Measurements from ENCODE around the gene SLC25A17. TPM values are rescaled to one million over a fixed set of nuclear protein-coding genes. Genes with fewer than 3 reads are reported as not detected.
"Not testable (repeated sequence)": the region's sequence is repeated elsewhere in the genome, so short reads cannot be mapped to it uniquely, and the experiment has no call there.

SLC25A17 gene
- total RNA-seq, 2 donors from 2014 or later, result 6.9 to 9.0 TPM

GRCh38 chr22:40739721-40740120, 79.4 kb downstream of the SLC25A17 start:
- H3K4me1 Mint-ChIP-seq, result no peaks in the 10 kb centered on the region
- DNase-seq, result no peak
- H3K27me3 Mint-ChIP-seq, result no peaks in the 10 kb centered on the region
- ATAC-seq, result no peak
- no peak overlapping the region for H3K4me3 Mint-ChIP-seq
- no peaks in the 10 kb centered on the region for H3K36me3 Mint-ChIP-seq (ENCODE audit: low read depth)
- H3K27ac Mint-ChIP-seq, result no peak overlapping the region
- no peaks in the 10 kb centered on the region for H3K9me3 ChIP-seq (ENCODE audit: control insufficient read depth, low read length, poor library complexity, severe bottlenecking)

- no peaks in the 10 kb centered on the region for H3K9me3 ChIP-seq (ENCODE audit: control insufficient read depth, low read length, poor library complexity, severe bottlenecking)
- DNase-seq (no peak), ATAC-seq (no peak)
- Mint-ChIP-seq H3K4me1 (peaks cover 19% of the 10 kb centered on the region), H3K27ac (no peak overlapping the region), H3K27me3 (no peaks in the 10 kb centered on the region), H3K36me3 (ENCODE audit: low read depth) (peaks cover 3% of the 10 kb centered on the region), H3K4me3 (no peak overlapping the region)
Observed at GRCh38 chr22:40733919-40734318, 85.2 kb downstream of the SLC25A17 start.

- H3K4me1 Mint-ChIP-seq, result peaks cover 24% of the 10 kb centered on the region
- ATAC-seq (no peak), DNase-seq (no peak)
- H3K4me3 Mint-ChIP-seq, result peak overlapping the region; percentile 75
- no peaks in the 10 kb centered on the region for H3K27me3 Mint-ChIP-seq
- no peaks in the 10 kb centered on the region for H3K9me3 ChIP-seq (ENCODE audit: control insufficient read depth, low read length, poor library complexity, severe bottlenecking)
- H3K27ac Mint-ChIP-seq, result peak overlapping the region; percentile 97
- H3K36me3 Mint-ChIP-seq (ENCODE audit: low read depth), result peaks cover 3% of the 10 kb centered on the region
Observed at GRCh38 chr22:40732999-40733292, 86.2 kb downstream of the SLC25A17 start.

GRCh38 chr22:40729284-40729683, 89.9 kb downstream of the SLC25A17 start:
- peak overlapping the region; percentile 80 for H3K4me3 Mint-ChIP-seq
- peaks cover 35% of the 10 kb centered on the region for H3K4me1 Mint-ChIP-seq
- no peak for ATAC-seq
- no peak for DNase-seq
- no peaks in the 10 kb centered on the region for H3K27me3 Mint-ChIP-seq
- peaks cover 6% of the 10 kb centered on the region for H3K36me3 Mint-ChIP-seq (ENCODE audit: low read depth)
- peak overlapping the region; percentile 97 for H3K27ac Mint-ChIP-seq
- H3K9me3 ChIP-seq (ENCODE audit: control insufficient read depth, low read length, poor library complexity, severe bottlenecking), result no peaks in the 10 kb centered on the region

DNA sequence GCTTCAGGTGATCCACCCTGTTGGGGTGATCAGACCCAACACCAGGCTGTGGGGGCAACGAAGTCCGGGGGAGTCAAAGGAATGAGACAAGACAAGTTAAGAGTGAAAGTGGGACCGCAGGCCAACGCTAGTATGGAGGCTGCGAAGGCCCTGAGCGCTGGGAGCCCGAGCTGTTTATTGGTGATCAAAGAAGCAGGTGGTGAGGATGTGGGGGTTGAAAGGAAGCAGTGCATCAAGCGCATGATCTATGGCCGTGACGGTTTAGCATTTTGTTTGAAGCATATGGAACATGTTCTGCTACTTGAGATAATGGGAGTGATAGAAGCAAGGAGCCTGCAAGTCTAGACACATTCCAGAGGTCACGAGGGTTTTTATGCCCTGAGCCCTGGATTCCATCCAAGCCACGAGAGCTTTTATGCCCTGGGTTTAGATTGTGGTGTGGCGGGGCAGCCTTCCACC, 90.4 kb downstream of the SLC25A17 start:
- H3K9me3 ChIP-seq (ENCODE audit: control insufficient read depth, low read length, poor library complexity, severe bottlenecking), result no peaks in the 10 kb centered on the region
- H3K4me3 Mint-ChIP-seq, result peak overlapping the region; percentile 80
- DNase-seq, result peak in 2 of 3 donors; percentile 18 to 45
- H3K4me1 Mint-ChIP-seq, result peaks cover 35% of the 10 kb centered on the region
- peak overlapping the region; percentile 97 for H3K27ac Mint-ChIP-seq
- H3K27me3 Mint-ChIP-seq, result no peaks in the 10 kb centered on the region
- ATAC-seq, result peak; percentile 67
- peaks cover 6% of the 10 kb centered on the region for H3K36me3 Mint-ChIP-seq (ENCODE audit: low read depth)

DNA sequence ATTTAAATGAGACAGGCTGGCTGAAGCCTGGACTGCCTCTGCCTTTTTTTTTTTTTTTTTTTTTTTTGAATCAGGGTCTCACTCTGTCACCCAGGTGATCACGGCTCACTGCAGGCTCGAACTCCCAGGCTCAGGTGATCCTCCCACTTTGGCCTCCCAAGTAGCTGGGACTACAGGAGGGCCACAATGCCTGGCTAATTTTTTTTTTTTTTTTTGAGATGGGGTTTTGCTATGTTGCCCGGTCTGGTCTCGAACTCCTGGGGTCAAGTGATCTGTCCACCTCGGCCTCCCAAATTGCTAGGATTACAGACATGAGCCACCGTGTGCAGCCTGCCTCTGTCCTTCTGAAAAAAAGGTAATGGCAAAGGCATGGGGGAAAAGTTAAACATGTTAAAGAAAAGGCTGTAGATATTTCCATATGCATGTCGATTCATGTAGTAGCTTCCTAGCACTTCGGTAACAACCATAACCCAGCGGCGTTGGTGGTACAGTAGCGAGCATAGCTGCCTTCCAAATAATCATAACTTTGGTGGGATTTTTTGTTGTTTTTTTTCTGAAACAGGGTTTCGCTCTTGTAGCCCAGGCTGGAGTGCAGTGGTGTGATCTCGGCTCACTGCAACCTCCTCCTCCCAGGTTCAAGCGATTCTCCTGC, 91.1 kb downstream of the SLC25A17 start:
- Mint-ChIP-seq H3K4me3 (peak overlapping the region; percentile 80), H3K27me3 (no peaks in the 10 kb centered on the region), H3K36me3 (ENCODE audit: low read depth) (peaks cover 7% of the 10 kb centered on the region), H3K4me1 (peaks cover 40% of the 10 kb centered on the region), H3K27ac (peak overlapping the region; percentile 97)
- no peaks in the 10 kb centered on the region for H3K9me3 ChIP-seq (ENCODE audit: control insufficient read depth, low read length, poor library complexity, severe bottlenecking)
- no peak for ATAC-seq
- no peak for DNase-seq

GRCh38 chr22:40727070-40727963, 91.8 kb downstream of the SLC25A17 start:
- Mint-ChIP-seq H3K27ac (peak overlapping the region; percentile 97), H3K36me3 (ENCODE audit: low read depth) (peaks cover 7% of the 10 kb centered on the region), H3K4me1 (peaks cover 32% of the 10 kb centered on the region), H3K27me3 (no peaks in the 10 kb centered on the region), H3K4me3 (peak overlapping the region; percentile 67)
- no peak for ATAC-seq
- H3K9me3 ChIP-seq (ENCODE audit: control insufficient read depth, low read length, poor library complexity, severe bottlenecking), result no peaks in the 10 kb centered on the region
- no peak for DNase-seq

- no peaks in the 10 kb centered on the region for H3K27me3 Mint-ChIP-seq
- peak overlapping the region; percentile 71 for H3K4me3 Mint-ChIP-seq
- H3K9me3 ChIP-seq (ENCODE audit: control insufficient read depth, low read length, poor library complexity, severe bottlenecking), result no peaks in the 10 kb centered on the region
- peaks cover 27% of the 10 kb centered on the region for H3K4me1 Mint-ChIP-seq
- DNase-seq (no peak), ATAC-seq (peak; percentile 60)
- peak overlapping the region; percentile 97 for H3K27ac Mint-ChIP-seq
- peaks cover 7% of the 10 kb centered on the region for H3K36me3 Mint-ChIP-seq (ENCODE audit: low read depth)
Observed at GRCh38 chr22:40726514-40726913, 92.6 kb downstream of the SLC25A17 start.

DNA sequence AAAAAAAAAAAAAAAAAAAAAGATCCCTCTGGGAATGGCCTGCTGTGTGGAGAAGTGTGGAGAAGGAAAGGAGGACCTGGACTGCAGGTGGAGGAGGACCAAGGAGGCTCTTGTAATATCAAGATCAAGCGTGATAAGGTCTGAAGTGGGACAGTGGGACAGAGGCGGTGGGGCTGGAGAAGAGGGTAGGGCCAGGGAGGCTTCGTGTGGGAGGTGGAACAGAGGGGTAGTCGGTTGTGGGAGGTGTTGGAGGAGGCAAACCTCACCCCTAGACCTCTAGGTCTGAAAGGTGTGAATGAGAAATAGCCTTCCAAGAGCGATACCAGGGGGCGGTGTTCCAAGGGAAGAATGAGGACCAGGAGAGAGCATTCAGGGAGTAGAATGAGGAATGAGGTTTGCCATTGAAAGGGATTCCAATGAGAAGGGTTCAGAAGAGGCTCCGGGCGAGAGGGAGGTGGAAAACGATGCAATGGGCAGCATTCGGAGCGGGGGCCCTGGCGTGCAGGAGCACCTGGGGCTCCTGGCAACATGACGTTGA, 95.7 kb downstream of the SLC25A17 start:
- Mint-ChIP-seq H3K27ac (no peak overlapping the region), H3K27me3 (no peaks in the 10 kb centered on the region), H3K4me3 (no peak overlapping the region), H3K36me3 (ENCODE audit: low read depth) (peaks cover 5% of the 10 kb centered on the region), H3K4me1 (peaks cover 20% of the 10 kb centered on the region)
- H3K9me3 ChIP-seq (ENCODE audit: control insufficient read depth, low read length, poor library complexity, severe bottlenecking), result no peaks in the 10 kb centered on the region
- ATAC-seq (no peak), DNase-seq (no peak)

DNA sequence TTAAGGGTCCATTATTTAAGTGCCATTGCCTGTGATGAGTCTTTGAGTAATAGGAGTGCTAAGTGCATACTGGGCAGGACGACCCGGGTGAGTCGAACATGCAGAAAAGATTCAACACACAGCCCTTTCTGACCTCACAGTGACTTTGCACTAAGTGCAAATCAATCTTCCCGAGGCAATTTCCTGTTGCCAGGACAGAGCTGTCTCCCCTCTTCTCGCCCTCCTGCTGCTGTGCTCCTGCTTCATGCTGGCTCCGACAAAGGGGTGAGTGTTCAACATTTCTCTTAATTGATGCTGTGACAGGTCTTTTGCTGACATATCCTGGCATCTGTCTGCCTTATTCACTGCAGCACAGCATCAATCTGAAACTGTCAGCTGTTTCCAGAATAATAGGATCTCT, 97.9 kb downstream of the SLC25A17 start:
- no peak for DNase-seq
- no peaks in the 10 kb centered on the region for H3K27me3 Mint-ChIP-seq
- peaks cover 11% of the 10 kb centered on the region for H3K4me1 Mint-ChIP-seq
- no peak overlapping the region for H3K27ac Mint-ChIP-seq
- no peak overlapping the region for H3K4me3 Mint-ChIP-seq
- H3K9me3 ChIP-seq (ENCODE audit: control insufficient read depth, low read length, poor library complexity, severe bottlenecking), result no peaks in the 10 kb centered on the region
- H3K36me3 Mint-ChIP-seq (ENCODE audit: low read depth), result peaks cover 2% of the 10 kb centered on the region
- no peak for ATAC-seq

DNA sequence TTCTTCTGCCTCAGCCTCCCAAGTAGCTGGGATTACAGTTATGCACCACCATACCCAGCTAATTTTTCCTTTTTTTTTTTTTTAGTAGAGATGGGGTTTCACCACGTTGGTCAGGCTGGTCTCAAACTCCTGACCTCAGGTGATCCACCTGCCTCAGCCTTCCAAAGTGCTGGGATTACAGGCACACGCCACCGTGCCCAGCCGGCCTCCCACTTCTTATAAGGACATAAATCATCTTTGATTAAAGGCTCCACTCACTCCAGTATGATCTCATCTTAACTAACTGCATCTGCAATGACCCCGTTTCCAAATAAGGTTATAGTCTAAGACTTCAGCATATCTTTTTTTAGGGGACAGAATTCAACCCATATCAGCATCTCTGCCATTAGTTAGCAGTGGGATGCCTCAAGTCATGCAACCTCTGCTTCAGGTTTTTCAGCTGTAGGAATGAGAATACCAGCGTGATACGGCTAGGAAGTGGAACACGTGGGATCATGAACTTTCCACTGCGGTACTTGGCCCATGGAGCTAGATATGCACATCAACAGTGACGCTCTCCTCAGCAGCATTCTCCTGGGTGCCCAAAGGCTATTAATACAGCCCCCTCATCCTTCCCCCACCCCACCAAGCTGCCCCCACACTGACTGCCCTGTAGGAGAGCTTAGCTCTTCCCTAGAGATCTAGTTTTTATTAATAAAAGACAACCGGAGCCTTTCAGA, 98.4 kb downstream of the SLC25A17 start:
- Mint-ChIP-seq H3K4me1 (peaks cover 11% of the 10 kb centered on the region), H3K4me3 (no peak overlapping the region), H3K27me3 (no peaks in the 10 kb centered on the region), H3K27ac (peak overlapping the region; percentile 16), H3K36me3 (ENCODE audit: low read depth) (peaks cover 2% of the 10 kb centered on the region)
- DNase-seq, result no peak
- ATAC-seq, result no peak
- H3K9me3 ChIP-seq (ENCODE audit: control insufficient read depth, low read length, poor library complexity, severe bottlenecking), result no peaks in the 10 kb centered on the region

DNA sequence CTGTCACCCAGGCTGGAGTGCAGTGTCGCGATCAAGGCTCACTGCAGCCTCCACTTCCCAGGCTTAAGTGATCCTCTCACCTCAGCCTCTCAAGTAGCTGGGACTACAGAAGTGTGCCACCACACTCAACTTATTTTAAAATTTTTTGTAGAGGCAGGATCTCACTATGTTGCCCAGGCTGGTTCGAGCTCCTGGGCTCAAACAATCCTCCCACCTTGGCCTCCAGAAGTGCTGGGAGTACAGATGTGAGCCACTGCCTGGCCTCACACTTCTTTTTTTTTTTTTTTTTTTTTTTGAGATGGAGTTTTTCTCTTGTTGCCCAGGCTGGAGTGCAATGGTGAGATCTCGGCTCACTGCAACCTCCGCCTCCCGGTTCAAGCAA, 99.0 kb downstream of the SLC25A17 start:
- H3K27ac Mint-ChIP-seq, result peak overlapping the region; percentile 16
- not testable (repeated sequence) for H3K27me3 Mint-ChIP-seq; DNase-seq; H3K4me3 Mint-ChIP-seq; H3K9me3 ChIP-seq (ENCODE audit: control insufficient read depth, low read length, poor library complexity, severe bottlenecking); H3K36me3 Mint-ChIP-seq (ENCODE audit: low read depth); ATAC-seq
- peaks cover 11% of the 10 kb centered on the region for H3K4me1 Mint-ChIP-seq
